ENCODE measurements around the gene CAMK1D.

- TF ChIP-seq CTCF (IDR thresholded peaks at IDR 0.05 in 4 of 5, conservative IDR thresholded peaks at IDR 0.05 in 1 of 5) (no peak), POLR2A (IDR thresholded peaks at IDR 0.05) (no peak)
Measured at GRCh38 chr10:12657489-12657888, 308.1 kb downstream of the CAMK1D start.

Data from gastrocnemius medialis (tissue), 4 donors.